Colonic mucosa (tissue), 4 donors: ENCODE measurements around the gene RTP2. TPM values are rescaled to one million over a fixed set of nuclear protein-coding genes. Genes with fewer than 3 reads are reported as not detected.

ENCODE experiments used
- DNase-seq: peaks from one replicate; pipeline ENCODE4 v3.0.0-alpha.2; 2020
- H3K27ac ChIP-seq: fragments of 200-600 bp; one replicate; pipeline ENCODE4 v1.8.0; 2021
- H3K27me3 ChIP-seq: fragments of 200-600 bp; one replicate; pipeline ENCODE4 v1.8.0; 2021
- H3K36me3 ChIP-seq: fragments of 200-600 bp; one replicate; pipeline ENCODE4 v1.8.0; 2021
- H3K4me1 ChIP-seq: fragments of 200-600 bp; one replicate; pipeline ENCODE4 v1.8.0; 2021; ENCODE audit warnings: mild to moderate bottlenecking
- H3K4me3 ChIP-seq: fragments of 200-600 bp; one replicate; pipeline ENCODE4 v1.8.0; 2021
- H3K9ac ChIP-seq, 2 donors: one replicate each; pipeline ENCODE4 v1.7.0; 2013; ENCODE audit warnings: control low read depth in 2 of 2, low read depth in 2 of 2, low read length in 2 of 2
- H3K9me3 ChIP-seq: fragments of 200-600 bp; one replicate; pipeline ENCODE4 v1.8.0; 2021
- CTCF ChIP-seq: fragments of 200-600 bp; IDR thresholded peaks from one replicate; pipeline ENCODE4 v1.8.0; 2022; ENCODE audit warnings: antibody characterized with exemption, mild to moderate bottlenecking
- intact Hi-C: fragments of 100-400 bp; cut with DNase I; formaldehyde crosslinking; loops from one replicate; pipeline ENCODE4 v1.14.1; 2022
- total RNA-seq, 2 donors: library from RNA; stranded (reverse); fragmentation: NEBNext Ultra II Directional in 1 of 2; extraction: Animal tissue kit (Norgen Biotek cat#: 25700) in 1 of 2; gene quantifications; one replicate each; pipeline ENCODE4 v1.2.1, GENCODE V29; 2021
- donor health status: healthy.
- donor health status: DM: no; HTN: no; CAD: no.
- donor health status: DM: no; HTN: no; CAD: no.

The RTP2 gene
- total RNA-seq, 2 donors from 2014 or later: not detected

GRCh38 chr3:187746442-187747281 is 44.3 kb upstream of the RTP2 start:
- Histone ChIP-seq H3K4me3 (peak overlapping the region; percentile 61), H3K36me3 (no peaks in the 10 kb centered on the region), H3K27ac (peak overlapping the region; percentile 6), H3K9me3 (no peaks in the 10 kb centered on the region), H3K27me3 (no peaks in the 10 kb centered on the region), H3K9ac (no peak overlapping the region), H3K4me1 (no peaks in the 10 kb centered on the region)
- TF ChIP-seq CTCF: no peak
- intact Hi-C loops: loop anchor here (5.0 to 10.0 kb wide), 4 partner anchors 406 to 688 kb away; partner anchors contain the start of gene LPP
- DNase-seq: no peak

- no peaks in the 10 kb centered on the region for H3K4me1 ChIP-seq
- intact Hi-C loops: loop anchor here (5.0 to 10.0 kb wide), 4 partner anchors 406 to 689 kb away; partner anchors contain the start of gene LPP
- DNase-seq: no peak
- TF ChIP-seq CTCF: no peak
- H3K9ac ChIP-seq: peak overlapping the region in 1 of 2 donors; percentile 95
- no peaks in the 10 kb centered on the region for H3K27me3 ChIP-seq
- H3K4me3 ChIP-seq: peak overlapping the region; percentile 61
- H3K9me3 ChIP-seq: no peaks in the 10 kb centered on the region
- peak overlapping the region; percentile 97 for H3K27ac ChIP-seq
- no peaks in the 10 kb centered on the region for H3K36me3 ChIP-seq
Observed at GRCh38 chr3:187746059-187746441, 43.7 kb upstream of the RTP2 start.

GRCh38 chr3:187745201-187746058 is 43.1 kb upstream of the RTP2 start, which contains the start of gene BCL6:
TSS of gene BCL6 (minus strand) at chr3:187745468. CDS start at chr3:187733693, 11,775 bp downstream.
- peaks cover 2% of the 10 kb centered on the region for H3K4me1 ChIP-seq
- intact Hi-C loops: loop anchor here (5.0 to 10.0 kb wide), 4 partner anchors 407 to 689 kb away; partner anchors contain the start of gene LPP

GRCh38 chr3:187744169-187745151 is 42.1 kb upstream of the RTP2 start:
- Histone ChIP-seq H3K36me3 (no peaks in the 10 kb centered on the region), H3K27ac (peak overlapping the region; percentile 97), H3K9ac (peak overlapping the region; percentile 89 to 95), H3K4me1 (peaks cover 3% of the 10 kb centered on the region), H3K27me3 (no peaks in the 10 kb centered on the region), H3K9me3 (no peaks in the 10 kb centered on the region), H3K4me3 (peak overlapping the region; percentile 61)
- TF ChIP-seq CTCF: no peak
- DNase-seq: peak; percentile 62
- intact Hi-C loops: loop anchor here (5.0 to 10.0 kb wide), 5 partner anchors 408 to 1403 kb away; partner anchors contain the start of gene LPP

More at GRCh38 chr3:187745201-187746058, 43.1 kb upstream of the RTP2 start, which contains the start of gene BCL6:
- no peak for TF ChIP-seq CTCF
- H3K36me3 ChIP-seq: no peaks in the 10 kb centered on the region
- no peaks in the 10 kb centered on the region for H3K27me3 ChIP-seq
- peak; percentile 91 for DNase-seq
- peak within 1 kb of the TSS; percentile 97 for H3K27ac ChIP-seq
- H3K9me3 ChIP-seq: no peaks in the 10 kb centered on the region
- peak within 1 kb of the TSS; percentile 61 for H3K4me3 ChIP-seq
- H3K9ac ChIP-seq: peak within 1 kb of the TSS; percentile 89 to 95
